Vagina (tissue), 2 donors: ENCODE results near the gene CPT1B. TPM values are rescaled to one million over a fixed set of nuclear protein-coding genes. Genes with fewer than 3 reads are reported as not detected.

Experiments used
- DNase-seq, 2 donors: peaks; one replicate each; pipeline ENCODE4 v3.0.0-alpha.2; 2017; ENCODE audit errors: extremely low spot score in 2 of 2
- H3K27ac ChIP-seq: fragments of 200-600 bp; sonication (generic); one replicate; pipeline ENCODE4 v1.5.1; 2019
- H3K27me3 ChIP-seq: fragments of 200-600 bp; sonication (generic); one replicate; pipeline ENCODE4 v1.5.1; 2019
- H3K36me3 ChIP-seq, 2 donors: fragments of 200-600 bp; sonication (generic); one replicate each; pipeline ENCODE4 v1.5.1; 2017 to 2019
- H3K4me1 ChIP-seq: fragments of 200-600 bp; sonication (generic); one replicate; pipeline ENCODE4 v1.5.1; 2019
- H3K4me3 ChIP-seq, 2 donors: fragments of 200-600 bp; sonication (generic); 1 replicate in 1 of 2; 2 replicates in 1 of 2; pipeline ENCODE4 v1.5.1; 2016 to 2019
- H3K9me3 ChIP-seq: fragments of 200-600 bp; sonication (generic); one replicate; pipeline ENCODE4 v1.5.1; 2019
- CTCF ChIP-seq, 3 experiments: fragments of 450-650 bp in 2 of 3; fragments of 200-600 bp in 1 of 3; sonication (generic) in 1 of 3; IDR thresholded peaks; one replicate each; pipeline ENCODE4 v1.5.1; 2017 to 2019; ENCODE audit warnings: antibody characterized with exemption in 3 of 3, mild to moderate bottlenecking in 2 of 3, moderate library complexity in 2 of 3
- POLR2A ChIP-seq, 2 donors: fragments of 450-650 bp; IDR thresholded peaks; one replicate each; pipeline ENCODE4 v1.6.1; 2017; ENCODE audit warnings: antibody characterized with exemption in 2 of 2, mild to moderate bottlenecking in 2 of 2, moderate library complexity in 2 of 2
- POLR2AphosphoS5 ChIP-seq, 2 donors: sonication (generic); formaldehyde crosslinking; IDR thresholded peaks; one replicate each; pipeline ENCODE4 v1.9.0; 2017; ENCODE audit warnings: antibody characterized with exemption in 2 of 2, mild to moderate bottlenecking in 2 of 2, low read depth in 1 of 2; ENCODE audit not compliant: insufficient read depth in 1 of 2
- intact Hi-C: fragments of 100-400 bp; cut with DNase I; formaldehyde crosslinking; loops from one replicate; pipeline ENCODE4 v1.15.1; 2023
- total RNA-seq: library from RNA; depleted of rRNA; stranded (reverse); fragments of >200 nt; gene quantifications from one replicate; pipeline ENCODE4 v1.2.3, GENCODE V29; 2016

The CPT1B gene
- total RNA-seq, 1 donor from 2014 or later = 29.2 TPM

GRCh38 chr22:50612168-50612527, 33.9 kb upstream of the CPT1B start:
- Histone ChIP-seq H3K36me3 (no peaks in the 10 kb centered on the region), H3K4me1 (no peaks in the 10 kb centered on the region), H3K27me3 (no peaks in the 10 kb centered on the region), H3K9me3 (no peaks in the 10 kb centered on the region), H3K4me3 (no peak overlapping the region), H3K27ac (no peak overlapping the region)
- no peak for TF ChIP-seq POLR2A (IDR thresholded peaks at IDR 0.05)
- DNase-seq = no peak
- intact Hi-C loops = no loop called here

- Histone ChIP-seq H3K27me3 (no peaks in the 10 kb centered on the region), H3K36me3 (no peaks in the 10 kb centered on the region), H3K4me1 (no peaks in the 10 kb centered on the region), H3K4me3 (no peak overlapping the region), H3K9me3 (no peaks in the 10 kb centered on the region), H3K27ac (no peak overlapping the region)
- intact Hi-C loops = no loop called here
- DNase-seq = no peak
- TF ChIP-seq POLR2AphosphoS5 (IDR thresholded peaks at IDR 0.05; ENCODE audit: insufficient read depth in 1 of 2, low read depth in 1 of 2) = no peak
- no peak for TF ChIP-seq POLR2A (IDR thresholded peaks at IDR 0.05)
- no peak for TF ChIP-seq CTCF (IDR thresholded peaks at IDR 0.05)
Measured at GRCh38 chr22:50611341-50612060, 33.3 kb upstream of the CPT1B start.

GRCh38 chr22:50610581-50610980, 32.4 kb upstream of the CPT1B start:
- Histone ChIP-seq H3K4me3 (no peak overlapping the region), H3K9me3 (no peaks in the 10 kb centered on the region), H3K27me3 (no peaks in the 10 kb centered on the region), H3K4me1 (no peaks in the 10 kb centered on the region), H3K27ac (no peak overlapping the region), H3K36me3 (no peaks in the 10 kb centered on the region)
- intact Hi-C loops = no loop called here
- no peak for DNase-seq
- TF ChIP-seq CTCF (IDR thresholded peaks at IDR 0.05) = no peak

- Histone ChIP-seq H3K9me3 (no peaks in the 10 kb centered on the region), H3K27me3 (no peaks in the 10 kb centered on the region), H3K4me3 (no peak overlapping the region), H3K36me3 (no peaks in the 10 kb centered on the region), H3K4me1 (no peaks in the 10 kb centered on the region), H3K27ac (no peak overlapping the region)
- DNase-seq = peak in 1 of 2 donors; percentile 95
- intact Hi-C loops = no loop called here
- TF ChIP-seq POLR2A (IDR thresholded peaks at IDR 0.05) (no peak), POLR2AphosphoS5 (IDR thresholded peaks at IDR 0.05; ENCODE audit: insufficient read depth in 1 of 2, low read depth in 1 of 2) (no peak), CTCF (IDR thresholded peaks at IDR 0.05) (no peak)
Measured at GRCh38 chr22:50610041-50610451, 31.8 kb upstream of the CPT1B start.

DNA sequence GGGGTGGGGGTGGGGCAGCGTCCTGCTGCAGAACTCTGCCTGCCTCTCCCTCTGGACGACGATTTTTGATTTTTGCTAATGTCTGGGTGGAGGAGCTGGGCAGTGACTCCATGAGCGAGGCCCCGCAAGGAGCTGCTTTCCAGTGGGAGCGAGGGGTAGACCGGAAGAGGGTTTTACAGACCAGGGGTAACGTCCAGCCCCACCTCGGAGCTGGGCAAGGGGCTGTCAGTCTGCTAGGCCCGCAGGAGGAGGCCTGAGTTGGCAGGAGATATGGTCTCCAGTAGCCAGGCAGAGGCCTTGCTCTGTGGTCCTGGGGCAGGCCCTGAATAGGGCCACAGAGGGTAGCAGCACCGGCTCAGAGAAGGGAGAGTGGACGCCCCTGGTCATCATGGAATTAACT, 31.4 kb upstream of the CPT1B start:
- Histone ChIP-seq H3K36me3 (no peaks in the 10 kb centered on the region), H3K4me1 (no peaks in the 10 kb centered on the region), H3K27ac (no peak overlapping the region), H3K9me3 (no peaks in the 10 kb centered on the region), H3K4me3 (no peak overlapping the region), H3K27me3 (no peaks in the 10 kb centered on the region)
- no peak for DNase-seq
- intact Hi-C loops = no loop called here
- TF ChIP-seq CTCF (IDR thresholded peaks at IDR 0.05) (no peak), POLR2AphosphoS5 (IDR thresholded peaks at IDR 0.05; ENCODE audit: insufficient read depth in 1 of 2, low read depth in 1 of 2) (no peak), POLR2A (IDR thresholded peaks at IDR 0.05) (no peak)
